ENCODE measurements around the gene UBXN10. TPM values are rescaled to one million over a fixed set of nuclear protein-coding genes. Genes with fewer than 3 reads are reported as not detected.

The UBXN10 gene
- total RNA-seq, 1 donor from 2014 or later: 3.1 TPM

DNA sequence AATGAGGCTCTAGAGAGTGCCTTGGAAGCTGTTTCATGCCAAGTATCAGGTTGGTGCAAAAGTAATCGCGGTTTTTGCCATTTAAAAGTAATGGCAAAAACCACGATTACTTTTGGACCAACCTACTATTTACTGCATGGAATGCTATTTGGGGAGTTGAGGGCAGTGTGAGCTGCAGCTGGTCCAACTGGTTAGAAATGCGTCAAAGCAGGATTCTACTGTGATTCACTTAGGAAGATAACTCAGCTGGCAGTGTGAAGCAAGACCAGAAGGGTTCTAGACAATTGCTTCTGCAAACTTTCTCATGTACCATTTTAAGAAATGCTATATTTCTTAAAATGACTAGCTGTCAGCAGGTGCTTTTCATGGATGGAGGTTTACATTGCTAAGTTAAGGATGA, 21.6 kb downstream of the UBXN10 start:
- Mint-ChIP-seq H3K36me3 (ENCODE audit: insufficient read depth) (no peaks in the 10 kb centered on the region), H3K27me3 (peaks cover 39% of the 10 kb centered on the region), H3K27ac (no peak overlapping the region), H3K4me3 (ENCODE audit: low read depth) (no peak overlapping the region), H3K4me1 (ENCODE audit: low read depth) (no peaks in the 10 kb centered on the region), H3K9me3 (ENCODE audit: low read depth) (no peaks in the 10 kb centered on the region)
- TF ChIP-seq, protein P1, sequence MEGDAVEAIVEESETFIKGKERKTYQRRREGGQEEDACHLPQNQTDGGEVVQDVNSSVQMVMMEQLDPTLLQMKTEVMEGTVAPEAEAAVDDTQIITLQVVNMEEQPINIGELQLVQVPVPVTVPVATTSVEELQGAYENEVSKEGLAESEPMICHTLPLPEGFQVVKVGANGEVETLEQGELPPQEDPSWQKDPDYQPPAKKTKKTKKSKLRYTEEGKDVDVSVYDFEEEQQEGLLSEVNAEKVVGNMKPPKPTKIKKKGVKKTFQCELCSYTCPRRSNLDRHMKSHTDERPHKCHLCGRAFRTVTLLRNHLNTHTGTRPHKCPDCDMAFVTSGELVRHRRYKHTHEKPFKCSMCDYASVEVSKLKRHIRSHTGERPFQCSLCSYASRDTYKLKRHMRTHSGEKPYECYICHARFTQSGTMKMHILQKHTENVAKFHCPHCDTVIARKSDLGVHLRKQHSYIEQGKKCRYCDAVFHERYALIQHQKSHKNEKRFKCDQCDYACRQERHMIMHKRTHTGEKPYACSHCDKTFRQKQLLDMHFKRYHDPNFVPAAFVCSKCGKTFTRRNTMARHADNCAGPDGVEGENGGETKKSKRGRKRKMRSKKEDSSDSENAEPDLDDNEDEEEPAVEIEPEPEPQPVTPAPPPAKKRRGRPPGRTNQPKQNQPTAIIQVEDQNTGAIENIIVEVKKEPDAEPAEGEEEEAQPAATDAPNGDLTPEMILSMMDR (IDR thresholded peaks at IDR 0.05; ENCODE audit: unreplicated experiment): no peak
- DNase-seq (ENCODE audit: low spot score, unreplicated experiment): no peak

DNA sequence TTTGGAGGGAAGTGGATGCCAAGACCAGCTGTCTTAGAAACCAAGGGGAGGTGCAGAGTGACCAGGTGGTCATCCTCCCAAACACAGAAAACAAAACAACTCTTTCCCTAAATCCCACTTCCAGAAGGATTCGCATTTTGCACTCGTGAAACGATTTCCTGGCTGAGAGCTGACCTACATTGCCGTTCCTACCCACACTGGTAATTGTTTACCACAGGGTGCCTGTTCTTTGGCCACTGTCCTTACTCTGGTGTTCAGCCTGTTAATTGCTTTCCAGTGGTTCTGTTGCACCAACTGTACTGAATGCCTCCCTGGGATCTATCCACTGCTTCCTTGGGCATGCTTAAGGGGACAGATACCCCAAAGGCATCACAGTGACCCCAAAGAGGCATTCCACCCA, 23.6 kb downstream of the UBXN10 start:
- H3K9me3 Mint-ChIP-seq (ENCODE audit: low read depth): no peaks in the 10 kb centered on the region
- H3K36me3 Mint-ChIP-seq (ENCODE audit: insufficient read depth): no peaks in the 10 kb centered on the region
- no peak for DNase-seq (ENCODE audit: low spot score, unreplicated experiment)
- peaks cover 38% of the 10 kb centered on the region for H3K27me3 Mint-ChIP-seq
- H3K4me3 Mint-ChIP-seq (ENCODE audit: low read depth): no peak overlapping the region
- TF ChIP-seq, protein P1 (IDR thresholded peaks at IDR 0.05; ENCODE audit: unreplicated experiment): no peak
- no peaks in the 10 kb centered on the region for H3K4me1 Mint-ChIP-seq (ENCODE audit: low read depth)
- no peak overlapping the region for H3K27ac Mint-ChIP-seq

DNA sequence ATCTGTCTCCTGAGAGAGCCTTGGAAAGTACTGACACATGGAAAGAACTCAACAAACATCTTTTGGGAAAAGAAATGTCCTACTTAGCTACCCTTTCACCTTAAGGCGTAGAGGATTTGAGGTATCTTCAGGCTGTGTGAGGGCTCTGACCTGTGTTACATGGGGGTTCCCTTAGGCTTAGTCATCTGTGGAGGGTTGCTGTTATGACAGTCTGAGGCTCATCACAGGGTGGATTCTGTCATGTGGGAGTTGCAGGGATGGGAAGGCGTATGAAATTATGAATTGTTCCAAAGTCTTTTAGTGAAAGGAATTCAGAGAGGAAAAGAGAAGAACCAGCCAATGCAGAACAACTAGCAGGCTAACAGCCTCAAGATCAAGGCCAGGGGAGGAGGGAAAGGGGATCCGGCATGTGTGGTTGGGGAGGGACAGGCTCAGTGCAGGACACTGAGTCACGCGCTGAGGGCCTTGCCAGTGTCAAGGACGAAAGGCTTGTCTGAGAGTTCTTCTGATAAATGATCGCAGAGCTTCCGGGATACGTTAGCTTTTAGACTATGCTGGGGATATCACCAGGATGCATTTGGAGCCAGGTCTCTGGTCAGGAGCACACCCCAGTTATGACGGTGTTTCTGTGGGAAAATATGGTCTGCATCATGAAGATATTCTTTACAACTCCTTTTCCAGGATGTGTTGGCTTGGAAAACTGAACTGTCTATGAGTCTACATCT, 25.0 kb downstream of the UBXN10 start:
- no peaks in the 10 kb centered on the region for H3K9me3 Mint-ChIP-seq (ENCODE audit: low read depth)
- H3K4me3 Mint-ChIP-seq (ENCODE audit: low read depth): no peak overlapping the region
- TF ChIP-seq, protein P1 (IDR thresholded peaks at IDR 0.05; ENCODE audit: unreplicated experiment): no peak
- H3K36me3 Mint-ChIP-seq (ENCODE audit: insufficient read depth): no peaks in the 10 kb centered on the region
- no peak overlapping the region for H3K27ac Mint-ChIP-seq
- H3K4me1 Mint-ChIP-seq (ENCODE audit: low read depth): no peaks in the 10 kb centered on the region
- peaks cover 52% of the 10 kb centered on the region for H3K27me3 Mint-ChIP-seq
- DNase-seq (ENCODE audit: low spot score, unreplicated experiment): no peak

DNA sequence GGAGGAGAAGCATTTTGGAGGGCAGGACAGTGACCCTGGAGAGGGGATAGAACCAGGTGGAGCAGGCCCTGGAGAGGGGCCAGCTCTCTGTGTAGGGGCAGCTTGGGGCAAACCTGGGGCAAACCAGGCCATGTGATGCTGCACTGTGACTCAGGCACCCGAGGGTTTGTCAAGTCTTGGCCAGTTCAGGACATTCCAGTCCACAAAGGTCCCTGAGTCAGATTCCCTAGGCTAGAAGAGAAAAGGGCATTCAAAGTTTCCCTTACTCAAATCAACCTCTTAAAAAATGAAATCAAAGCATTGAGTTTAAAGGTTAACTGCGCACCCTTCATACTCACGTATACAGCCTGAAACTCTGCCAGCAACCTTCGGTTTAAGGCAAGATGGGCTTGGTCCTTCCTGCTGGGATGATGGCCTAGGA, 25.6 kb downstream of the UBXN10 start:
- no peak overlapping the region for H3K4me3 Mint-ChIP-seq (ENCODE audit: low read depth)
- H3K27me3 Mint-ChIP-seq: peaks cover 55% of the 10 kb centered on the region
- DNase-seq (ENCODE audit: low spot score, unreplicated experiment): no peak
- no peak overlapping the region for H3K27ac Mint-ChIP-seq
- no peaks in the 10 kb centered on the region for H3K4me1 Mint-ChIP-seq (ENCODE audit: low read depth)
- H3K36me3 Mint-ChIP-seq (ENCODE audit: insufficient read depth): no peaks in the 10 kb centered on the region
- H3K9me3 Mint-ChIP-seq (ENCODE audit: low read depth): no peaks in the 10 kb centered on the region
- TF ChIP-seq, protein P1 (IDR thresholded peaks at IDR 0.05; ENCODE audit: unreplicated experiment): no peak

DNA sequence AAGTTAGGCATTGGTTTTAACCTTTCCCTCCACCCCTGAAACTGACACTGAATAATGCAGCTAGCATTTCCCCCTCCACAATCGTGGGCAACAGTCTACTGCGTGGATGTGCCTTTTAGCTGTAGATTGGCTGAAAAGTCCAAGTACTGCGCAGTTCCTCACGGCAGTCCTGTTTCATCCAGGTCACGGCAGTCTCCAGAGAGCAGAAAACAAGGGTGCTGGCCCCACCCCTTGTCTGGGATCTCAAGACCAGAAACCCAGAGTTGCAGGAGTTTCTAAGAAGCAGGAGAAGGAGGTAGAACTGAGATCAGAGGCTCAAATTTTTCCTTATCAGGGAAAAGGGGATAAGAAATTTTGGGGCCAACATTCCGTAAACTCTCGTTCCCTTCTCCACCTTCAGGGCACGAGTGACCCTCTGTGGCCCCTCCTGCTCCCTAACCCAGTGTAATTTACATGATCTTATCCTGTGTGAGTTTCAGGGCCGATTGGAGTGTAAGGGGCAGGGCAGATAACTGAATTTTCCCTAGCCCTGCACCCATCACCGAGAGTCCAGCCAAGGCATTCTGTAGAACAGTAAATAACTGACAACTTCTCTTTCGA, 26.3 kb downstream of the UBXN10 start:
- Mint-ChIP-seq H3K9me3 (ENCODE audit: low read depth) (no peaks in the 10 kb centered on the region), H3K36me3 (ENCODE audit: insufficient read depth) (no peaks in the 10 kb centered on the region), H3K27ac (peak overlapping the region; percentile 27), H3K27me3 (peaks cover 57% of the 10 kb centered on the region), H3K4me1 (ENCODE audit: low read depth) (no peaks in the 10 kb centered on the region), H3K4me3 (ENCODE audit: low read depth) (no peak overlapping the region)
- TF ChIP-seq, protein P1 (IDR thresholded peaks at IDR 0.05; ENCODE audit: unreplicated experiment): no peak
- DNase-seq (ENCODE audit: low spot score, unreplicated experiment): no peak
